Lower leg skin (tissue), 4 donors: ENCODE measurements around the gene CNOT4. TPM values are rescaled to one million over a fixed set of nuclear protein-coding genes. Genes with fewer than 3 reads are reported as not detected.

Experiments used
- DNase-seq, 2 donors: peaks; one replicate each; pipeline ENCODE4 v3.0.0-alpha.2; 2019; ENCODE audit warnings: low spot score in 2 of 2
- H3K4me3 ChIP-seq: fragments of 200-600 bp; sonication (generic); 2 replicates; pipeline ENCODE4 v1.5.1; 2017; ENCODE audit warnings: mild to moderate bottlenecking, low read depth; ENCODE audit not compliant: poor library complexity, severe bottlenecking
- CTCF ChIP-seq, 3 donors: fragments of 450-650 bp; IDR thresholded peaks; one replicate each; pipeline ENCODE4 v1.5.1; 2016; ENCODE audit warnings: antibody characterized with exemption in 3 of 3, mild to moderate bottlenecking in 3 of 3, moderate library complexity in 2 of 3
- POLR2A ChIP-seq, 2 donors: fragments of 450-650 bp; IDR thresholded peaks; one replicate each; pipeline ENCODE4 v1.6.1; 2016 to 2017; ENCODE audit warnings: antibody characterized with exemption in 2 of 2, mild to moderate bottlenecking in 1 of 2, moderate library complexity in 1 of 2
- WGBS, 2 donors: methylation state at CpG; one replicate each; pipeline ENCODE4 v1.1.5; 2018; 5-methylcytosine and 5-hydroxymethylcytosine counted together
- intact Hi-C: fragments of 100-400 bp; cut with DNase I; formaldehyde crosslinking; loops from one replicate; pipeline ENCODE4 v1.15.0; 2023; ENCODE audit warnings: low total_unique reads
- total RNA-seq, 4 donors: library from RNA; depleted of rRNA; stranded (reverse); fragments of >200 nt; gene quantifications; one replicate each; pipeline ENCODE4 v1.1.0, GENCODE V29; 2016

The CNOT4 gene
- 10 to 100 TPM; 13.4 to 20.4 (median 16.4) TPM for total RNA-seq

GRCh38 chr7:135509839-135510591, at the start of gene CNOT4:
CNOT4 (minus strand) TSS chr7:135510102; CDS start chr7:135438331, 71,771 bp downstream.
- peak; percentile 95 to 99 for DNase-seq
- no peak for TF ChIP-seq POLR2A (IDR thresholded peaks at IDR 0.05)
- TF ChIP-seq CTCF (IDR thresholded peaks at IDR 0.05), result no peak
- 0% methylated on average over 28 to 30 of the region's 55 CpGs for WGBS, 2 donors
- intact Hi-C loops, result no loop called here
- H3K4me3 ChIP-seq, result peak within 1 kb of the TSS; percentile 71

GRCh38 chr7:135558881-135559280, 49.0 kb upstream of the CNOT4 start:
- 53 to 55% methylated on average over 5 of the region's 5 CpGs for WGBS, 2 donors
- no peak for TF ChIP-seq CTCF (IDR thresholded peaks at IDR 0.05)
- no peak for TF ChIP-seq POLR2A (IDR thresholded peaks at IDR 0.05)
- H3K4me3 ChIP-seq, result no peak overlapping the region
- no peak for DNase-seq
- intact Hi-C loops, result no loop called here

GRCh38 chr7:135558337-135558767, 48.5 kb upstream of the CNOT4 start:
- intact Hi-C loops, result no loop called here
- peak overlapping the region; percentile 96 for H3K4me3 ChIP-seq
- DNase-seq, result peak; percentile 58 to 88
- TF ChIP-seq CTCF (IDR thresholded peaks at IDR 0.05) (no peak), POLR2A (IDR thresholded peaks at IDR 0.05) (no peak)
- WGBS, 2 donors, result 0% methylated on average over 16 of the region's 16 CpGs

GRCh38 chr7:135557455-135558336, 47.8 kb upstream of the CNOT4 start, which contains the start of gene NUP205:
NUP205 (plus strand) TSS chr7:135557917; CDS start chr7:135557945, 28 bp downstream.
- no peak for TF ChIP-seq POLR2A (IDR thresholded peaks at IDR 0.05)
- peak in 1 of 3 donors; percentile 44 for TF ChIP-seq CTCF (IDR thresholded peaks at IDR 0.05)
- 3% methylated on average over 36 to 37 of the region's 38 CpGs for WGBS, 2 donors
- peak; percentile 47 to 89 for DNase-seq
- H3K4me3 ChIP-seq, result peak within 1 kb of the TSS; percentile 96
- intact Hi-C loops, result no loop called here

GRCh38 chr7:135553346-135553745, 43.4 kb upstream of the CNOT4 start:
- WGBS, 2 donors, result 88 to 94% methylated on average over 3 of the region's 3 CpGs
- intact Hi-C loops, result no loop called here
- TF ChIP-seq CTCF (IDR thresholded peaks at IDR 0.05), result no peak
- no peak for TF ChIP-seq POLR2A (IDR thresholded peaks at IDR 0.05)

More at GRCh38 chr7:135553346-135553745, 43.4 kb upstream of the CNOT4 start:
- no peak for DNase-seq
- H3K4me3 ChIP-seq, result no peak overlapping the region
